GM21619 (cell line): ENCODE data around the gene SDF4.
"Not testable (repeated sequence)": the region's sequence is repeated elsewhere in the genome, so short reads cannot be mapped to it uniquely, and the experiment has no call there.

Source experiments
- ATAC-seq: cut with Tn5 transposase; IDR thresholded peaks from one replicate; pipeline ENCODE4 v1.9.1; 2021; ENCODE audit not compliant: unreplicated experiment

The SDF4 gene

DNA sequence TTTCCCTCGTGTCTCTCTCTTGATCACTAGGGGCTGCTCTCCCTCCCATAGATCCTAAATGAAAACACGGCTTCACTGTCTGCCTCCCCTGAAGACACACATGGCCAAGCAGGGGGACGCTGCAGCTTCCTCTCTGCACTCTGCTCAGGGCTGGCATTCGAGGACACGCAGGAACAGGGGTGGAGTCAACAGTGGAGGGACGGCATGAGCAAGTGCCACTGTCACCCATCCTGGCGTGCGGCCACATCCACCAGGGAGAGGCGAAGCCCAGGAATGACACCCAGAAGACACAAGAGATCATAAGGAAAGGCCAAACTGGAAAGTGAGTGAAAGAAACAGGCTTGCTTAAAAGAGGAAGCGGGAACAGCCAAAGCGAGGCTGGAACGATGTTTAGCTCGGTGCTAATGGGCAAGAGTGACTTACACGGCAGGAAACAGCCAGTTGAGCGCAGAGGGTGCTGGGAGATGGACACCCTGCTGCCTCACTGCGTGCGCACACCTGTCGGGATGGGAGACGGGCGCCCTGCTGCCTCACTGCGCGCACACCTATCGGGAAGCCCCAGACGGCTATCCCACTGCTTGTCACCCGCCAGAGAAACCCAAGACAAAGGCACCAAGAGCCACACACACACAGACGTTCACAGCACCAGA lies 28.3 kb upstream of the SDF4 start:
- no peak for ATAC-seq

- ATAC-seq = no peak
Observed at GRCh38 chr1:1259540-1259939, 27.7 kb upstream of the SDF4 start.

- ATAC-seq = no peak
Observed at GRCh38 chr1:1259119-1259488, 27.3 kb upstream of the SDF4 start.

DNA sequence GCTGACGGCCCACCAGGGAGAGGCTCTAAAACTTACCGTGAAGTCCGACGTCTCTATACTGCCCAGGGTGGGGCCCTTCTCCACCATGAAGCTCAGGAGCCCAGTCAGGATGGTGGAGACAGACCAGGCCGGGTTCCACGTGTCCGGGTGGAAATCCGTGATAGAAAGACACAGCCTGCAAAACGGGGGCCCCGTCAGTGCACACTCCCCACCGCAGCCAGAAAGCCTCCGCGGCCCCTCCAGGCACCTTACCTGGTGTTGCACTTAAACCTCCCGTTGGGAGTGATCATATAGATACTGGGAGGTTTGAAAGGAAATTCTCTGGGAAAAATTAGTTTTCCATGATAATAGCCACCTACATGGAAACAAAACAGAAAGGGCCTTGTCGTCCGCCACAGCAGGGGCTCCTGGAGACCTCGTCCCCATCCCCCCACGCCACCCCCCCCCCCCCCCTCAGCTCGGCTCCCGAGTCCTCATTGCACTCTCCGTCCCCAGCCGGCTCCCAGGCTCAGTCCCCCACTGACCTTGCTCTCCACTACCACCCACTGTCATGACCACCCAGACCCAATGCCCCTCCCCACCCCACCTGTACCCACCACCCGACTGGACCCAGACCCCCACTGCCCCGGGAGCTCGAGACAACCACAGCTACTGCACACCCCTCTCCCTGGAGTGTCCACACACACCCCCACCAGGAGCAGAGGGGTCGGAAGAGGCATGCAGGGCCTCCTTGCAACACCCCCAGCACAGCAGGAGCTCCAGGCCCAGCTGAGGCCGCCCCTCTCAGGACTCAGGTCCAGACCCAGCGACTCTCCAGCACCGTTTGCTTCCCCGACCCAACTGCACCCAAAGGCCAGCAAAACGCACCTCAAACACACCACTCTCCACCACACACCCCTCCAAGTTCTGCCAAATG lies 25.4 kb upstream of the SDF4 start:
- ATAC-seq = no peak

- ATAC-seq = no peak
Observed at GRCh38 chr1:1255611-1256010, 23.8 kb upstream of the SDF4 start.

- ATAC-seq = no peak
Observed at GRCh38 chr1:1255078-1255477, 23.3 kb upstream of the SDF4 start.

DNA sequence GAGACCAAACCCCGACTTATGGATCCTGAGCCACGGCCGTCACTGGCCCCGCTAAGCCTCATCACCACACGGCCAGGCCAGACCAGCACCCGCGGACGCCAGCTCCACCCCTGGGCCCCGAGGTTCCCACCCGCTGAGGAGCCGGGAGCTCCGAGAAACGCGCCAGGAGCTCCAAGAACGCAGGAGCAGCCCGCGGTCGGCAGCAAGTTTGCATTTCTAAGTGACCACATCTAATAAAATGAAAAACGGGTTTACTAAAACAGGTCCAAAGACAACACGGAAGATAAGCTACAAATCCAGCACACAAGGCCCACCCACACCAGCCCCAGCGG lies 22.8 kb upstream of the SDF4 start:
- ATAC-seq = no peak

- ATAC-seq = no peak
Observed at GRCh38 chr1:1253972-1254666, 22.3 kb upstream of the SDF4 start.

DNA sequence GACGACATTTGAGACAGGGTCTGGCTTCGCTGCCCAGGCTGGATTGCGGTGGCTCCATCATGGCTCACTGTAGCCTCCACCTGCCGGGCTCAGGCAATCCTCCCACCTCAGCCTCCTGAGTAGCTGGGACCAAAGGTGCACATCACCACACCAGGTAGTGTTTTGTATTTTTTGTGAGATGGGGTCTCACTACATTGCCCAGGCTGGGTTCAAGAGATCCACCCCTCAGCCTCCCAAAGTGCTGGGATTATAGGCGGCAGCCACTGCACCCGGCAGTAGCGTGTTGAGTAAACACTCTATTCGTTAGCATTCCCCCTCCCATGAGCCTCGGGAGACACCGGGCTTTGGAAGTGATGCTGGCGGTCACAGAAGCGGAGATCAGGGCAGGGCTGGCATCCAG lies 21.5 kb upstream of the SDF4 start:
- no peak for ATAC-seq

DNA sequence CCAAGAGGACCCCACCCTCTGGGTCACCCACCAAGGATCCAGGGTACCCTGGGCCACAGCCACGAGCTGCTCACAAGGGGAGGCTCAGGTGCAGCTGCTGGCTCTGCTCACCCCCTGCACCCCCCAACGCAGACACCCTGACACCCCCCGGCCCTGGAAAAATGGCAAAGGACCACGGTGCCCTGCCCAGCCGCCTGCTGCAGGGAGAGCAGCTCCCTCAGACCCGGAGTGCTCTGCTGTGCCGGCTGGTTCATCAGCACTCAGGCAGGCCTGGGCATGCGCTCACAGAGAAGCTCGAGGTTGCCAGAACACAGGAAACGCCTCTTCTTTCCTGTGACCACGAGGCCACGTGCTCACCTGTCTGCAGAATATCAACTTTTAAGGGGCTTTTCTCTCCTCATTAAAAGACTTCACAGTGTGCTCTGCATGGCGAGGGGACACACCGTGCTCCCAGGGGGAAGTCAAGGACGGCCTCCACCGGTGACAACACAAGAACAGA lies 19.0 kb upstream of the SDF4 start:
- ATAC-seq = no peak

DNA sequence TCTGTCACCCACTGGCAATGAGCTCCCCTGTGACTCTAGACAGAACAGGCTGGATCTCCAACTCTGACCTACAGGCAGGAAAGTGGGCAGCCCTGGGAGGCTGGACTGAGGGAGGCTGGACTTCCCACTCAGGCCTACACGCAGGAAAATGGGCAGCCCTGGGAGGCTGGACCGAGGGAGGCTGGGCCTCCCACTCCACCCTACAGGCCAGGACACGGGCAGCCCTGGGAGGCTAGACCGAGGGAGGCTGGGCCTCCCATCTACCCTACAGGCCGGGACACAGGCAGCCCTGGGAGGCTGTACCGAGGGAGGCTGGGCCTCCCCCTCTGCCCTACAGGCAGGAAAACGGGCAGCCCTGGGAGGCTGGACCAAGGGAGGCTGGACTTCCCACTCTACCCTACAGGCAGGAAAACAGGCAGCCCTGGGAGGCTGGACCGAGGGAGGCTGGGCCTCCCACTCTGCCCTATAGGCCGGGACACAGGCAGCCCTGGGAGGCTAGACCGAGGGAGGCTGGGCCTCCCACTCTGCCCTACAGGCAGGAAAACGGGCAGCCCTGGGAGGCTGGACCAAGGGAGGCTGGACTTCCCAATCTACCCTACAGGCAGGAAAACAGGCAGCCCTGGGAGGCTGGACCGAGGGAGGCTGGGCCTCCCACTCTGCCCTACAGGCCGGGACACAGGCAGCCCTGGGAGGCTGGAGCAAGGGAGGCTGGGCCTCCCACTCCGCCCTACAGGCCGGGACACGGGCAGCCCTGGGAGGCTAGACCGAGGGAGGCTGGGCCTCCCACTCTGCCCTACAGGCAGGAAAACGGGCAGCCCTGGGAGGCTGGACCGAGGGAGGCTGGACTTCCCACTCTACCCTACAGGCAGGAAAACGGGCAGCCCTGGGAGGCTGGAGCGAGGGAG lies 16.5 kb upstream of the SDF4 start:
- ATAC-seq = not testable (repeated sequence)

- ATAC-seq = no peak
Observed at GRCh38 chr1:1247341-1247913, 15.6 kb upstream of the SDF4 start.

DNA sequence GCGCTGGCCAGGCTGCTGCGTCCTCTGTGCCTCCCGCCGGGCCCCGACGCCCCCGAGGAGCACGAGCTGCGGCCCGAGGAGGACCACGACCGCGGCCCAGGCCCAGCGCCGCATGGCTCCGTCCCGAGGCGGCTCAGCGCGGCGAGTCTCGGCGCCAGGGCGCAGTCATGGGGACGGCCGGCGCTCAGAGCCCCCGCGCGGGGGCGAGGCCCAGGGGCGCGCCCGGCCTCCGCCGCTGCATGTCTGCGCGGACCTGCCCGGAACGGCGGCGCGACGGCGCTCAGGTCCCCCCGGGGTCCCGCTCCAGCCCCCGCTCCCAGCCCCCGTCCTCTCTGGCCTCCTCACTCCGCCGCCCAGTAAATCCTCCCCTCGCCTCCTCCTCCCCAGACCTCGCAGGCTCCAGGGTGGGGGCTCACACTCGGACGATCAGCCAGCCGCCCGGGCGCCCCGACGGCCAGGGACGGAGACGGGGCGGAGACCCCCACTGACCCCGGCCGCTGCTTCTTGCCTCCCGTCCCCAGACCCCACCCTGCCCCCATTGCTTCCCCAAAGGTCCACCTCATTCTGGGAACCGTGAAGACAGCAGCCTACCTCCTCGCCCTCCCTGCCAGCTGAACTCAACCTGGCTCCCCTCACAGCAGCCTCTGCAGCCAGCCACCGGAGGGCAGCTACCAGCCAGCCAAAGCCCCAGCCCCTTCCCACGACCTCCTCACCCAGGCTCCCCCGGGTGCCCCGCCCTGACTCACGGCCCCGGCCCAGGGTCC lies 15.0 kb upstream of the SDF4 start, which contains the start of gene C1QTNF12:
Gene C1QTNF12, minus strand, starts transcription at position 146 of the 764 bp plus-strand sequence. Its CDS starts 32 bp downstream, at position 114.
- ATAC-seq = no peak

DNA sequence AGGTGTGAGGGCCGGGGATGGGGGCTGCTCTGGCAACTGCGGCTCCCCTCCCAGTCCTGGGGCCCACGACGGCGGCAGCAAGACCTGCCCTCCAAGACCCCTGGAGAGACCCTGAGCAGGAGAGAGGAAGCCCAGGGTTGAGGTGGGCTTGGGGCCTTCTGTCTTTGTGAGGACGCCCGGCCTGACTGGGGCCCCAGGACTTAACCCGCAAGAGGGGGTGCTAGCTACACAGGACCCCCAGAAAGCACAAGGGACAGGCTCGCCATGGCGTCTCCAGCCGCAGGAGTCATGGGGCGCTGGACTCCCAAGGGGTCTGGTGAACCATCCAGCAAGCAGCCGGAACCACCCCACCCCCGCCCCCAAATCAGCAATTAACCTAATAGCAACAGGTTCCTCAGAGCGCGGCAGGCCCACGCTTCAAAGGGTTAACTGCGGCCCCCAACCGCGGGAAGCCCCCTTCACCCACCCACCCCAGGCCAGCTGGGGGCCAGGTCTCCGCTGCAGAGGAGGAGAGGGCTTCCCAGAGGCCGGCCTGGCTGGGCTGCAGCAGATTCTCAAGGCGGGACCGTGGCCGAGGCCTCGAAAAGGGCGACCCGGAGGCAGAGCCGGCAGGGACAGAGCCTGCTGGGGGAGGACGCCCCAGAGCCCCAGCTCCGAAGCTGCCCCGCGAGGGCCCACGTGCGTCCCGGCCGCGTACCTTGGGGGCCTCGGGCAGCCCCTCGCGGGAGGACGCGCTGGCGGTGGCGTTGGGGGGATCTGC lies 14.2 kb upstream of the SDF4 start:
- ATAC-seq = no peak

DNA sequence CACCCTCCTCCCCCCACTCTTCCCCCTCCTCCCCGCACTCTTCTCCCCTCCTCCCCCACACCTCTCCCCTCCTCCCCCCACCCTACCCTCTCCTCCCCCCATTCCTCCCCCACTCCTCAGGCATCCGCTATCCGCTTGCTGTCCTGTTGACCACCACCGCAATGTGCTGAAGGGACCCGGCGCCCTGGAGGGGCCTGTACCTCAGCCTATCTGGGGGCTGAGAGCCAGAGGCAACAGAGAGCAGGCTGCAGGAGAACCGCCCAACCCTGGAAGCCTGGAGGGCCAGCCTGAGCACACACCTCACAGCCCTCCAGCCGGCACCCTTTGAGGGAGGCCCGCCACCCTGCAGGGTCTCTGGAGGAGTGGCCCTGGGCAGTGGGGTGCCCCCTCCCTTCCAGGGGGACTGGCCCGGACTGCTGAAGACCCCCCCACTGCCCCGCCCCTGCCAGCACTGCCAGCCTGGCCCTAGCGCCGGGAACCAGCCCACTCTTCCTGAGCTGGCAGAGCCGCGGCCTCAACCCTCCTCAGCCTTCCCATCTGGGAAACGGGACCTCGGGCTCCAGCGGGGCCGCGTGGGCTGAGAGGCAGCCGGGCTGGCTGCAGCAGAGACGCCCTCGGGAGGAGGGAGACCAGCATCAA lies 13.5 kb upstream of the SDF4 start:
- ATAC-seq = no peak

DNA sequence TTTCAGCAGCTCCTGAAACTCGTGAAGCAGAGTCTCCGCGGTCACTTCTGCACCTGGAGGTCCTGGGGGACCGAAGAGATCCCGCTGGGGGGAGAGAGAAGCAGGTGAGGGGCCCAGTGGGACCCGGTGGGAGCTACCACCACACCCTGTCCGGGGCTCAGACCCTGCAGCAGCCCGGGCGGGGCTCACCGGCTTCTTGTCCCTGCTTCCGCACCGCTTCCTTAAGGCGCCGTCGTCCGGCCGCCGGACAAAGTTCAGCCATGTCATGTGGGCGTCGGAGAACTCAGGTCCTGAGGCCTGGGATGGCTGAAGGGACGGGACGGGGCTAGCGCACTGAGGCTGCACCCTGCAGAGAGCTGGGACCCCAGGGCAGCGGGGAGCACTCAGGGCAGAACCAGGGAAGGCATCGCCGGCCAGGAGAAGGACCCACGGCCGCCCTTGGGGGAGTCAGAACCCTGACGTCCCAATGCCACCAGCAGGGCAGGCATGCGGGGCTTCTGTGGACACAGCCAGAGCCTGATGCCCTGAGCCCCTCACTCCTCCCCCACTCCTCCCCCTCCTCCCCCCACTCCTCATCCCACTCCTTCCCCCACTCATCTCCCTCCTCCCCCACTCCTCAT lies 12.5 kb upstream of the SDF4 start:
- ATAC-seq = no peak

DNA sequence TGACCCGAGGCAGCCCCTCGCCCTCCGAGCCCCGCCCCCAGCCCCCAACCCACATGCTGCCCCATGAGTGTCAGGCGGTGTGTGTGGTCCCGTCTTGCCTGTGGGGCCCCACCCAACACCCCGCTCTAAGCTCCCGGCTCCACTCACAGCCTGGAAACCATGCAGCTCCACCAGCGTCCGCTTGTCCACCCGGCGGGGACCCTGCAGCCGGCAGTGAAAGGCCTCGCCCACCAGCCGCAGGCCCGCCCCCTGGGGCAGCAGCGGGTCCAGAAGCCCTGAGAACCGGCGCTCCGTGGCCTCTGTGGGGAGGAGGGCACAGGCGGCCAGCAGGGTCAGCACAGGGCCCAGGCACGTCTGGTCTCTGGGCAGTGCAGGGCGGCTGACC lies 12.0 kb upstream of the SDF4 start:
- ATAC-seq = no peak

GRCh38 chr1:1243266-1243660 lies 11.5 kb upstream of the SDF4 start:
- ATAC-seq = no peak
